TTC549 (cell line): ENCODE data around the gene GRIN2C.
"Not testable (repeated sequence)": the region's sequence is repeated elsewhere in the genome, so short reads cannot be mapped to it uniquely, and the experiment has no call there.

Source experiments
- FAIRE-seq: peaks from 2 replicates; lab custom pipeline; 2012; peaks lifted over from hg19 to GRCh38; lab: Jason Lieb, UNC

GRIN2C gene

GRCh38 chr17:74878658-74879057, 19.0 kb upstream of the GRIN2C start:
- FAIRE-seq: no peak

- no peak for FAIRE-seq
These were observed 18.2 kb upstream of the GRIN2C start for GRCh38 chr17:74877592-74878548.

GRCh38 chr17:74875977-74876593, 16.4 kb upstream of the GRIN2C start:
- FAIRE-seq: no peak

- FAIRE-seq: no peak
These were observed 15.7 kb upstream of the GRIN2C start for GRCh38 chr17:74875155-74875976.

- FAIRE-seq: no peak
These were observed 14.9 kb upstream of the GRIN2C start for GRCh38 chr17:74874615-74875037.

- FAIRE-seq: no peak
These were observed 14.4 kb upstream of the GRIN2C start for GRCh38 chr17:74873874-74874614.

GRCh38 chr17:74873037-74873873, 13.6 kb upstream of the GRIN2C start:
- peak; percentile 93 for FAIRE-seq

- no peak for FAIRE-seq
These were observed 12.8 kb upstream of the GRIN2C start, which contains the start of gene FDXR for GRCh38 chr17:74872313-74873036. Gene FDXR (minus strand): TSS chr17:74872994. CDS start chr17:74872944, 50 bp downstream.

- FAIRE-seq: no peak
These were observed 11.8 kb upstream of the GRIN2C start for GRCh38 chr17:74871356-74872076.

GRCh38 chr17:74870512-74870911, 10.8 kb upstream of the GRIN2C start:
- FAIRE-seq: no peak

- not testable (repeated sequence) for FAIRE-seq
These were observed 10.3 kb upstream of the GRIN2C start for GRCh38 chr17:74870028-74870427.

- no peak for FAIRE-seq
These were observed 9.2 kb upstream of the GRIN2C start for GRCh38 chr17:74868908-74869255.

- FAIRE-seq: no peak
These were observed 8.7 kb upstream of the GRIN2C start for GRCh38 chr17:74868251-74868907.

GRCh38 chr17:74866198-74866835, 6.6 kb upstream of the GRIN2C start:
- FAIRE-seq: no peak

- no peak for FAIRE-seq
These were observed 6.0 kb upstream of the GRIN2C start for GRCh38 chr17:74865504-74866197.

- peak; percentile 48 for FAIRE-seq
These were observed 5.2 kb upstream of the GRIN2C start for GRCh38 chr17:74864866-74865395.

GRCh38 chr17:74864297-74864865, 4.7 kb upstream of the GRIN2C start:
- FAIRE-seq: no peak
